H1 (cell line): ENCODE results near the gene SYNJ2. TPM values are rescaled to one million over a fixed set of nuclear protein-coding genes. Genes with fewer than 3 reads are reported as not detected.

Experiments used
- CTCF ChIA-PET: fragments of 300-600 bp; sonication (Branson Sonifier 250); formaldehyde crosslinking; loops from one replicate; lab custom pipeline; 2021; ENCODE audit not compliant: partially characterized antibody; lab: Charles Lee
- POLR2A ChIA-PET: fragments of 300-600 bp; sonication (Branson Sonifier 250); formaldehyde crosslinking; loops from one replicate; lab custom pipeline; 2021; ENCODE audit warnings: inconsistent platforms; ENCODE audit not compliant: partially characterized antibody; lab: Charles Lee
- DNase-seq, 2 experiments: peaks; one replicate each; pipeline versions ENCODE4 v3.0.0 to v3.0.0-alpha.2; 2010 to 2022; ENCODE audit warnings: low spot score in 2 of 2, low read depth in 1 of 2, mixed read lengths in 1 of 2
- FAIRE-seq: peaks from 2 replicates; lab custom pipeline; 2011; peaks lifted over from hg19 to GRCh38; lab: Jason Lieb, UNC
- H2AFZ ChIP-seq: 2 replicates; pipeline ENCODE4 v1.8.1; 2012; ENCODE audit warnings: low read length, inconsistent platforms
- H2AK5ac ChIP-seq: 2 replicates; pipeline ENCODE4 v1.6.1; 2013; ENCODE audit warnings: low read depth, low read length
- H2BK120ac ChIP-seq: replicated peaks from 2 replicates; pipeline ENCODE3; 2013; ENCODE audit warnings: low read depth, low read length, inconsistent platforms
- H2BK12ac ChIP-seq: 2 replicates; pipeline ENCODE4 v1.6.1; 2013; ENCODE audit warnings: low read depth, low read length
- H2BK15ac ChIP-seq: 2 replicates; pipeline ENCODE4 v1.6.1; 2013; ENCODE audit warnings: low read length
- H2BK20ac ChIP-seq: 2 replicates; pipeline ENCODE4 v1.6.1; 2013; ENCODE audit warnings: low read length
- H2BK5ac ChIP-seq: 2 replicates; pipeline ENCODE4 v1.6.1; 2013; ENCODE audit warnings: low read depth, low read length
- H3K14ac ChIP-seq: 2 replicates; pipeline ENCODE4 v1.6.1; 2013; ENCODE audit warnings: inconsistent platforms; ENCODE audit not compliant: insufficient read length
- H3K18ac ChIP-seq: 2 replicates; pipeline ENCODE4 v1.6.1; 2013; ENCODE audit warnings: low read length; ENCODE audit errors: extremely low read depth
- H3K23ac ChIP-seq: 2 replicates; pipeline ENCODE4 v1.6.1; 2013; ENCODE audit warnings: inconsistent platforms; ENCODE audit not compliant: insufficient read length
- H3K23me2 ChIP-seq: 2 replicates; pipeline ENCODE4 v1.6.1; 2013; ENCODE audit warnings: low read depth, low read length
- H3K27ac ChIP-seq: 2 replicates; pipeline ENCODE4 v1.6.1; 2011; ENCODE audit warnings: low read depth, low read length, inconsistent platforms
- H3K27me3 ChIP-seq, 4 experiments: replicated peaks in 1 of 4; 1 replicate in 1 of 4; 2 replicates in 3 of 4; pipeline versions ENCODE4 v1.6.1 to v1.8.1; 2011 to 2013; ENCODE audit warnings: low read length in 3 of 4, mild to moderate bottlenecking in 3 of 4, inconsistent platforms in 2 of 4, mixed read lengths in 2 of 4, moderate library complexity in 1 of 4; ENCODE audit not compliant: control insufficient read depth in 3 of 4, insufficient read depth in 3 of 4; ENCODE audit errors: extremely low read depth in 1 of 4
- H3K36me3 ChIP-seq, 4 experiments: 2 replicates each; pipeline versions ENCODE4 v1.6.1 to v1.8.1; 2011 to 2013; ENCODE audit warnings: mild to moderate bottlenecking in 4 of 4, low read length in 3 of 4, moderate library complexity in 2 of 4, control low read depth in 1 of 4, inconsistent platforms in 1 of 4; ENCODE audit not compliant: insufficient read depth in 4 of 4, control insufficient read depth in 2 of 4
- H3K4ac ChIP-seq: replicated peaks from 2 replicates; pipeline ENCODE3; 2013; ENCODE audit warnings: low read length, low read depth, mixed read lengths, inconsistent platforms; ENCODE audit not compliant: insufficient read length
- H3K4me1 ChIP-seq, 4 experiments: replicated peaks in 1 of 4; 1 replicate in 1 of 4; 2 replicates in 3 of 4; pipeline versions ENCODE4 v1.6.1 to v1.8.1; 2011 to 2013; ENCODE audit warnings: low read length in 3 of 4, inconsistent platforms in 2 of 4, mixed read lengths in 1 of 4; ENCODE audit not compliant: insufficient read depth in 4 of 4, control insufficient read depth in 3 of 4
- H3K4me2 ChIP-seq, 2 experiments: 2 replicates each; pipeline versions ENCODE4 v1.6.1 to v1.8.1; 2011 to 2013; ENCODE audit warnings: low read depth in 2 of 2, low read length in 2 of 2, control low read depth in 1 of 2, inconsistent platforms in 1 of 2, mild to moderate bottlenecking in 1 of 2; ENCODE audit not compliant: insufficient read depth in 1 of 2
- H3K4me3 ChIP-seq, 4 experiments: fragments of 200-600, 300-600 bp in 1 of 4; sonication (generic), shearing (Covaris generic), sonication (Bioruptor Twin) in 1 of 4; 2 replicates each; pipeline versions ENCODE4 v1.5.1 to v1.8.1; 2011 to 2016; ENCODE audit warnings: low read length in 4 of 4, low read depth in 3 of 4, control low read depth in 2 of 4, inconsistent platforms in 2 of 4, mild to moderate bottlenecking in 2 of 4, mixed read lengths in 1 of 4, moderate library complexity in 1 of 4; ENCODE audit not compliant: insufficient read depth in 2 of 4; ENCODE audit errors: extremely low read depth in 1 of 4
- H3K56ac ChIP-seq: replicated peaks from 2 replicates; pipeline ENCODE3; 2013; ENCODE audit warnings: low read depth, mild to moderate bottlenecking, mixed read lengths, low read length, inconsistent platforms; ENCODE audit not compliant: insufficient read length
- H3K79me1 ChIP-seq: 2 replicates; pipeline ENCODE4 v1.6.1; 2013; ENCODE audit warnings: low read depth, low read length, control low read depth
- H3K79me2 ChIP-seq, 2 experiments: 2 replicates each; pipeline versions ENCODE4 v1.6.1 to v1.8.1; 2012 to 2013; ENCODE audit warnings: low read length in 2 of 2, mild to moderate bottlenecking in 2 of 2, inconsistent platforms in 1 of 2; ENCODE audit not compliant: insufficient read depth in 2 of 2, control insufficient read depth in 1 of 2
- H3K9ac ChIP-seq, 4 experiments: replicated peaks in 1 of 4; 1 replicate in 1 of 4; 2 replicates in 3 of 4; pipeline versions ENCODE4 v1.6.1 to v1.8.1; 2011 to 2013; ENCODE audit warnings: low read depth in 3 of 4, low read length in 3 of 4, control low read depth in 2 of 4, mild to moderate bottlenecking in 2 of 4, moderate library complexity in 2 of 4, inconsistent platforms in 1 of 4; ENCODE audit errors: extremely low read depth in 1 of 4
- H3K9me3 ChIP-seq, 2 experiments: 2 replicates each; pipeline versions ENCODE4 v1.6.1 to v1.8.1; 2012 to 2013; ENCODE audit warnings: mild to moderate bottlenecking in 2 of 2, moderate library complexity in 2 of 2, control low read depth in 1 of 2, inconsistent platforms in 1 of 2, low read depth in 1 of 2, low read length in 1 of 2, mixed read lengths in 1 of 2; ENCODE audit not compliant: insufficient read depth in 2 of 2
- H4K20me1 ChIP-seq, 2 experiments: replicated peaks in 1 of 2; 2 replicates each; pipeline versions ENCODE3 to v1.8.1; 2011 to 2013; ENCODE audit warnings: inconsistent platforms in 2 of 2, low read length in 2 of 2, mild to moderate bottlenecking in 1 of 2; ENCODE audit not compliant: insufficient read depth in 2 of 2, control insufficient read depth in 1 of 2
- H4K5ac ChIP-seq: 2 replicates; pipeline ENCODE4 v1.6.1; 2013; ENCODE audit warnings: low read length, low read depth, mixed read lengths, inconsistent platforms; ENCODE audit not compliant: insufficient read length
- H4K8ac ChIP-seq: 2 replicates; pipeline ENCODE4 v1.8.0; 2013; ENCODE audit warnings: mild to moderate bottlenecking, moderate library complexity, low read length, inconsistent platforms; ENCODE audit not compliant: insufficient read depth; ENCODE audit errors: extremely low read depth
- H4K91ac ChIP-seq: replicated peaks from 2 replicates; pipeline ENCODE3; 2013; ENCODE audit warnings: low read length, mixed read lengths, inconsistent platforms; ENCODE audit not compliant: insufficient read length
- ASH2L ChIP-seq: fragments of 200-600, 300-600 bp; sonication (generic); IDR thresholded peaks from one replicate; pipeline ENCODE4 v1.7.1; 2017; ENCODE audit warnings: low read length
- ATF2 ChIP-seq: IDR thresholded peaks from 2 replicates; pipeline ENCODE4 v1.6.1; 2012; ENCODE audit warnings: low read length, inconsistent platforms
- EP300 ChIP-seq, 2 experiments: IDR thresholded peaks; 1 replicate in 1 of 2; 2 replicates in 1 of 2; pipeline ENCODE4 v1.6.1; 2011 to 2012; ENCODE audit warnings: low read depth in 2 of 2, low read length in 2 of 2, mild to moderate bottlenecking in 2 of 2, borderline replicate concordance in 1 of 2, inconsistent platforms in 1 of 2, moderate library complexity in 1 of 2
- HDAC2 ChIP-seq, 2 experiments: fragments of 300-600 bp in 1 of 2; sonication (generic) in 1 of 2; IDR thresholded peaks; 2 replicates each; pipeline ENCODE4 v1.6.1; 2011 to 2012; ENCODE audit warnings: low read depth in 2 of 2, low read length in 2 of 2, mild to moderate bottlenecking in 2 of 2, moderate library complexity in 2 of 2, borderline replicate concordance in 1 of 2, inconsistent platforms in 1 of 2
- HDAC6 ChIP-seq: IDR thresholded peaks from one replicate; pipeline ENCODE4 v1.7.1; 2012; ENCODE audit warnings: low read depth, mild to moderate bottlenecking, inconsistent platforms, low read length, moderate library complexity
- KDM1A ChIP-seq: fragments of 200-600, 300-600 bp; sonication (generic); IDR thresholded peaks from 2 replicates; pipeline ENCODE4 v1.7.1; 2016; ENCODE audit warnings: mild to moderate bottlenecking, low read length, borderline replicate concordance
- SAP30 ChIP-seq: fragments of 300-600 bp; sonication (generic); IDR thresholded peaks from 2 replicates; pipeline ENCODE4 v1.7.1; 2012; ENCODE audit warnings: low read length, moderate library complexity, mild to moderate bottlenecking, inconsistent platforms; ENCODE audit not compliant: insufficient read depth, insufficient replicate concordance
- TAF7 ChIP-seq: optimal IDR thresholded peaks from 2 replicates; pipeline ENCODE3; 2011; ENCODE audit warnings: low read depth, mild to moderate bottlenecking, inconsistent platforms, low read length, moderate library complexity, borderline replicate concordance
- TEAD4 ChIP-seq: IDR thresholded peaks from 2 replicates; pipeline ENCODE4 v1.6.1; 2012; ENCODE audit warnings: low read depth, low read length, inconsistent platforms, mixed read lengths
- WGBS, 2 experiments: shearing (Covaris generic) in 1 of 2; methylation state at CpG; one replicate each; pipeline versions ENCODE4 v1.1.6 to v1.1.7; 2013 to 2015; ENCODE audit warnings: low lambda C conversion rate in 2 of 2, mixed read lengths in 2 of 2, inconsistent platforms in 1 of 2, low coverage in 1 of 2, missing lambda C conversion rate in 1 of 2; ENCODE audit not compliant: insufficient replicate concordance in 2 of 2, insufficient coverage in 1 of 2, insufficient read length in 1 of 2; ENCODE audit errors: extremely low coverage in 1 of 2, missing lambda C conversion rate in 1 of 2; 5-methylcytosine and 5-hydroxymethylcytosine counted together
- polyA plus RNA-seq, 7 experiments: library from polyadenylated mRNA; depleted of rRNA in 3 of 7; stranded (reverse) in 5 of 7; unstranded in 2 of 7; fragments of >200 nt in 5 of 7; fragments of 200-250 nt in 2 of 7; gene quantifications; 1 replicate in 5 of 7; 2 replicates in 1 of 7; 4 replicates in 1 of 7; pipeline versions ENCODE4 v1.2.1 to v1.2.3, GENCODE V29; 2011 to 2013; ENCODE audit warnings: missing spikeins in 2 of 7, mixed read lengths in 2 of 7
- total RNA-seq: library from RNA; stranded (reverse); fragmentation: NEBNext Ultra II Directional; extraction: Animal tissue kit (Norgen Biotek cat#: 25700); gene quantifications from 2 replicates; pipeline ENCODE4 v1.2.1, GENCODE V29; 2021

Gene SYNJ2
- total and polyA plus RNA-seq, 2 of the 8 experiments (the other 6 are each of a cell fraction or from before 2014, with no cell fraction given), result 3.7 to 13.9 TPM

GRCh38 chr6:158068156-158068892 lies 86.7 kb downstream of the SYNJ2 start:
- Histone ChIP-seq H2AFZ (no peak overlapping the region), H2BK15ac (no peak overlapping the region), H2BK120ac (no peak overlapping the region), H3K9me3 (no peaks in the 10 kb centered on the region), H3K4me1 (peaks cover 0 to 1% (median 0%) of the 10 kb centered on the region in 4 experiments; a peak in 2 of 7 replicates), H3K79me1 (no peaks in the 10 kb centered on the region), H3K4me3 (no peak overlapping the region), H3K79me2 (no peaks in the 10 kb centered on the region), H4K5ac (no peak overlapping the region), H3K36me3 (peaks cover 0 to 2% (median under 1%) of the 10 kb centered on the region in 4 experiments; a peak in 1 of 8 replicates), H4K91ac (no peak overlapping the region), H3K23me2 (no peaks in the 10 kb centered on the region; the same call in 1 of the 2 replicates), H3K23ac (no peak overlapping the region), H4K8ac (peak overlapping the region; percentile 53; the same call in 1 of the 2 replicates), H3K9ac (no peak overlapping the region), H2BK5ac (no peak overlapping the region), H3K56ac (no peak overlapping the region), H3K4me2 (no peak overlapping the region), H3K14ac (no peak overlapping the region), H2BK20ac (no peak overlapping the region), H3K27ac (no peak overlapping the region), H2BK12ac (no peak overlapping the region), H3K4ac (no peak overlapping the region), H4K20me1 (peaks cover 0 to 2% of the 10 kb centered on the region in 2 experiments), H2AK5ac (no peak overlapping the region), H3K18ac (no peak overlapping the region), H3K27me3 (no peaks in the 10 kb centered on the region)
- POLR2A ChIA-PET, result interaction anchor here (0.6 kb wide), 1 partner anchor 14 kb away, joined by 4 read pairs; no protein-coding TSS in a partner anchor
- FAIRE-seq (no peak), DNase-seq (no peak)
- 89% methylated on average over 10 of the region's 10 CpGs; no CpG with 5 or more reads in 1 of the 2 experiments for WGBS, 2 experiments
- CTCF ChIA-PET, result interaction anchor here (0.6 to 1.6 kb wide), 5 partner anchors 8 to 92 kb away, joined by 3 read pairs; no protein-coding TSS in a partner anchor
- no peak for TF ChIP-seq KDM1A
- TF ChIP-seq TEAD4, result no peak
- no peak for TF ChIP-seq ATF2
- no peak for TF ChIP-seq HDAC6
- no peak for TF ChIP-seq TAF7
- TF ChIP-seq EP300 (IDR thresholded peaks at IDR 0.05; ENCODE audit: borderline replicate concordance in 1 of 2, low read depth in 2 of 2, low read length in 2 of 2), result no peak
- no peak for TF ChIP-seq SAP30
- no peak for TF ChIP-seq ASH2L
- TF ChIP-seq HDAC2 (IDR thresholded peaks at IDR 0.05; ENCODE audit: borderline replicate concordance in 1 of 2, low read depth in 2 of 2, low read length in 2 of 2), result no peak
